Keratinocyte (primary cell): ENCODE data around the gene SLC2A4RG. TPM values are rescaled to one million over a fixed set of nuclear protein-coding genes. Genes with fewer than 3 reads are reported as not detected.

Experiments used
- DNase-seq: peaks from one replicate; pipeline ENCODE4 v3.0.0-alpha.2; 2011; ENCODE audit warnings: low read depth, missing footprints, low spot score
- FAIRE-seq: peaks from 2 replicates; lab custom pipeline; 2011; peaks lifted over from hg19 to GRCh38; lab: Jason Lieb, UNC
- H2AFZ ChIP-seq: 2 replicates; pipeline ENCODE4 v1.6.0; 2012; ENCODE audit warnings: low read length, control low read depth, inconsistent platforms; ENCODE audit not compliant: control insufficient read depth
- H3K27ac ChIP-seq: 2 replicates; pipeline ENCODE4 v1.5.1; 2011; ENCODE audit warnings: low read length; ENCODE audit not compliant: control insufficient read depth, insufficient read depth
- H3K27me3 ChIP-seq: 3 replicates; pipeline ENCODE4 v1.6.0; 2011; ENCODE audit warnings: low read length; ENCODE audit not compliant: control insufficient read depth, insufficient read depth; ENCODE audit errors: extremely low read depth
- H3K36me3 ChIP-seq, 2 experiments: 2 replicates in 1 of 2; 3 replicates in 1 of 2; pipeline ENCODE4 v1.5.1; 2011; ENCODE audit warnings: low read length in 2 of 2, mild to moderate bottlenecking in 1 of 2; ENCODE audit not compliant: control insufficient read depth in 2 of 2, insufficient read depth in 2 of 2; ENCODE audit errors: extremely low read depth in 1 of 2
- H3K4me1 ChIP-seq: 3 replicates; pipeline ENCODE4 v1.5.1; 2011; ENCODE audit warnings: low read length; ENCODE audit not compliant: control insufficient read depth, insufficient read depth; ENCODE audit errors: extremely low read depth
- H3K4me2 ChIP-seq: 3 replicates; pipeline ENCODE4 v1.6.0; 2011; ENCODE audit warnings: low read depth, low read length; ENCODE audit not compliant: control insufficient read depth, insufficient read depth; ENCODE audit errors: extremely low read depth
- H3K4me3 ChIP-seq, 3 experiments: fragments of 200-600 bp in 1 of 3; sonication (generic) in 1 of 3; 2 replicates in 2 of 3; 3 replicates in 1 of 3; pipeline ENCODE4 v1.5.1; 2011 to 2016; ENCODE audit warnings: low read length in 3 of 3, mild to moderate bottlenecking in 3 of 3, control low read depth in 2 of 3, inconsistent platforms in 1 of 3, low read depth in 1 of 3, mixed read lengths in 1 of 3, mixed run types in 1 of 3, moderate library complexity in 1 of 3; ENCODE audit not compliant: control insufficient read depth in 2 of 3, insufficient read depth in 2 of 3; ENCODE audit errors: extremely low read depth in 1 of 3
- H3K79me2 ChIP-seq: 2 replicates; pipeline ENCODE4 v1.6.0; 2012; ENCODE audit warnings: low read length; ENCODE audit not compliant: control insufficient read depth, insufficient read depth
- H3K9ac ChIP-seq: 3 replicates; pipeline ENCODE4 v1.6.0; 2011; ENCODE audit warnings: low read length; ENCODE audit not compliant: control insufficient read depth, insufficient read depth; ENCODE audit errors: extremely low read depth
- H3K9me1 ChIP-seq: 3 replicates; pipeline ENCODE4 v1.6.0; 2011; ENCODE audit warnings: low read length; ENCODE audit not compliant: control insufficient read depth, insufficient read depth; ENCODE audit errors: extremely low read depth
- H3K9me3 ChIP-seq: 2 replicates; pipeline ENCODE4 v1.5.1; 2012; ENCODE audit warnings: low read depth, low read length; ENCODE audit not compliant: control insufficient read depth
- H4K20me1 ChIP-seq: 3 replicates; pipeline ENCODE4 v1.6.0; 2011; ENCODE audit warnings: low read length; ENCODE audit not compliant: control insufficient read depth, insufficient read depth; ENCODE audit errors: extremely low read depth
- EZH2 ChIP-seq: IDR thresholded peaks from one replicate; pipeline ENCODE4 v1.6.1; 2012; ENCODE audit warnings: inconsistent platforms, mild to moderate bottlenecking, low read length, moderate library complexity
- dilution Hi-C: fragments of 300-500 bp; cut with MboI; formaldehyde crosslinking; loops from one replicate; pipeline ENCODE4 v1.7.0; 2020; ENCODE audit warnings: low sequenced_read_pairs; ENCODE audit not compliant: extremely low pct_ligation_motif_present
- polyA plus RNA-seq, 5 experiments: library from polyadenylated mRNA; depleted of rRNA in 3 of 5; stranded (reverse) in 3 of 5; stranded (forward) in 1 of 5; unstranded in 1 of 5; fragments of >200 nt; gene quantifications; 1 replicate in 1 of 5; 2 replicates in 3 of 5; 3 replicates in 1 of 5; pipeline versions ENCODE4 v1.2.1 to v1.2.3, GENCODE V29; 2011 to 2012; ENCODE audit warnings: missing spikeins in 2 of 5, low read depth in 1 of 5, low replicate concordance in 1 of 5
- TF ChIP-seq, protein P1 (sequence below), 3 experiments: IDR thresholded peaks in 1 of 3; conservative IDR thresholded peaks in 1 of 3; optimal IDR thresholded peaks in 1 of 3; 2 replicates in 2 of 3; 3 replicates in 1 of 3; pipeline versions ENCODE3 to v1.5.1; 2011; ENCODE audit warnings: low read length in 3 of 3, mild to moderate bottlenecking in 3 of 3, moderate library complexity in 2 of 3, control low read depth in 1 of 3, inconsistent platforms in 1 of 3; ENCODE audit not compliant: insufficient read depth in 2 of 3; ENCODE audit errors: extremely low read depth in 1 of 3

Gene SLC2A4RG
- polyA plus RNA-seq, 1 donor (not counting 4 experiments of a cell fraction or from before 2014, with no cell fraction given): 23.5 TPM

DNA sequence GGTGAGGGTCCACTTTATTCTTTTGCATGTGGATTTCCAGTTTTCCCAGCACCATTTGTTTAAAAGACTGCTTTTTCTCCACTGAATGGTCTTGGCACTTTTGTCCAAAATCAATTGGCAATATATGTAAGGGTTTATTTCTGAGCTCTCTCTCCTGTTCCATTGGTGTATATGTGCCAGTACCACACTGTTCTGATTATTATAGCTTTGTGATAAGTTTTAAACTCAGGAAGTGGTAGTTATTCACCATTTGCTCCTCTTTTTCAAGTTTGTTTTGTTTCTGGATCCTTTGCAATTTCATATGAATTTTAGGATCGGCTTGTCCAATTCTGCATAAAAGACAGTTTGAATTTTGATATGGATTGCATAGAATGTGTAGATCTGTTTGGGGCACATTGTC lies 27.4 kb upstream of the SLC2A4RG start:
- Histone ChIP-seq H3K4me3 (no peak overlapping the region), H3K4me2 (no peak overlapping the region), H2AFZ (no peak overlapping the region), H3K36me3 (peaks cover 10 to 11% of the 10 kb centered on the region in 2 experiments), H3K4me1 (peaks cover 9% of the 10 kb centered on the region), H3K9me3 (no peaks in the 10 kb centered on the region), H3K27ac (no peak overlapping the region), H3K9ac (no peak overlapping the region), H4K20me1 (no peaks in the 10 kb centered on the region), H3K79me2 (peaks cover 80% of the 10 kb centered on the region), H3K27me3 (no peaks in the 10 kb centered on the region), H3K9me1 (no peaks in the 10 kb centered on the region)
- FAIRE-seq: no peak
- no peak for DNase-seq
- no peak for TF ChIP-seq EZH2
- TF ChIP-seq, protein P1, sequence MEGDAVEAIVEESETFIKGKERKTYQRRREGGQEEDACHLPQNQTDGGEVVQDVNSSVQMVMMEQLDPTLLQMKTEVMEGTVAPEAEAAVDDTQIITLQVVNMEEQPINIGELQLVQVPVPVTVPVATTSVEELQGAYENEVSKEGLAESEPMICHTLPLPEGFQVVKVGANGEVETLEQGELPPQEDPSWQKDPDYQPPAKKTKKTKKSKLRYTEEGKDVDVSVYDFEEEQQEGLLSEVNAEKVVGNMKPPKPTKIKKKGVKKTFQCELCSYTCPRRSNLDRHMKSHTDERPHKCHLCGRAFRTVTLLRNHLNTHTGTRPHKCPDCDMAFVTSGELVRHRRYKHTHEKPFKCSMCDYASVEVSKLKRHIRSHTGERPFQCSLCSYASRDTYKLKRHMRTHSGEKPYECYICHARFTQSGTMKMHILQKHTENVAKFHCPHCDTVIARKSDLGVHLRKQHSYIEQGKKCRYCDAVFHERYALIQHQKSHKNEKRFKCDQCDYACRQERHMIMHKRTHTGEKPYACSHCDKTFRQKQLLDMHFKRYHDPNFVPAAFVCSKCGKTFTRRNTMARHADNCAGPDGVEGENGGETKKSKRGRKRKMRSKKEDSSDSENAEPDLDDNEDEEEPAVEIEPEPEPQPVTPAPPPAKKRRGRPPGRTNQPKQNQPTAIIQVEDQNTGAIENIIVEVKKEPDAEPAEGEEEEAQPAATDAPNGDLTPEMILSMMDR (optimal IDR thresholded peaks at IDR 0.05 in 1 of 3, IDR thresholded peaks at IDR 0.05 in 1 of 3, conservative IDR thresholded peaks at IDR 0.05 in 1 of 3; ENCODE audit: extremely low read depth in 1 of 3, insufficient read depth in 2 of 3, low read length in 3 of 3): no peak
- dilution Hi-C loops: no loop called here

DNA sequence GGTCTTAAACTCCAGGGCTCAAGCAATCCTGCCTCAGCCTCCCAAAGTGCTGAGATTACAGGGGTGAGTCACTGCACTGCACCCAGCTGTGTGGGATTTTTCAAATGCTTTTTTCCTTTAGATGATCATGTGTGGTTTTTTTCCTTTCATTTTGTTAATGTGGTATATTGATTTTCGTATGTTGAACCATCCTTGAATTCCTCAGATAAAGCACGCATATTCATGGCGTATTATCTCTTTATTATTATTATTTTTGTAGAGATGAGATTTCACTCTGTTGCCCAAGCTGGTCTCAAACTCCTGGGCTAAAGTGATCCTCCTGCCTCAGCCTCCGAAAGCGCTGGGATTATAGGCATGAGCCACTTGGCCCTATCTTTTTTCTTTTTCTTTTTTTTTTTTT lies 24.7 kb upstream of the SLC2A4RG start:
- Histone ChIP-seq H3K9me3 (no peaks in the 10 kb centered on the region), H3K9ac (no peak overlapping the region), H3K27ac (no peak overlapping the region), H3K4me2 (no peak overlapping the region), H3K79me2 (peaks cover 80% of the 10 kb centered on the region), H3K4me3 (no peak overlapping the region), H3K27me3 (no peaks in the 10 kb centered on the region), H3K9me1 (no peaks in the 10 kb centered on the region), H3K36me3 (peaks cover 4 to 11% of the 10 kb centered on the region in 2 experiments), H4K20me1 (no peaks in the 10 kb centered on the region), H3K4me1 (no peaks in the 10 kb centered on the region), H2AFZ (no peak overlapping the region)
- TF ChIP-seq, protein P1 (optimal IDR thresholded peaks at IDR 0.05 in 1 of 3, IDR thresholded peaks at IDR 0.05 in 1 of 3, conservative IDR thresholded peaks at IDR 0.05 in 1 of 3; ENCODE audit: extremely low read depth in 1 of 3, insufficient read depth in 2 of 3, low read length in 3 of 3): no peak
- TF ChIP-seq EZH2: no peak
- DNase-seq: no peak
- dilution Hi-C loops: no loop called here
- FAIRE-seq: no peak
